HL-60 (cell line): ENCODE data around the gene NTN1.

Source experiments
- DNase-seq, 2 experiments: peaks; one replicate each; pipeline ENCODE4 v3.0.0-alpha.2; 2010 to 2020; ENCODE audit warnings: low read depth in 1 of 2, low spot score in 1 of 2
- H3K27ac ChIP-seq: fragments of 250-450 bp; sonication (Bioruptor Pico); replicated peaks from 2 replicates; pipeline ENCODE4 v1.5.1; 2020; ENCODE audit warnings: mild to moderate bottlenecking, moderate library complexity
- H3K27me3 ChIP-seq: fragments of 250-450 bp; sonication (Bioruptor Pico); 2 replicates; pipeline ENCODE4 v1.5.1; 2021; ENCODE audit warnings: mild to moderate bottlenecking, moderate library complexity; ENCODE audit not compliant: insufficient read depth, poor library complexity, severe bottlenecking
- H3K4me3 ChIP-seq: replicated peaks from 2 replicates; pipeline ENCODE4 v1.5.1; 2011; ENCODE audit warnings: mild to moderate bottlenecking, control low read depth, low read length; ENCODE audit not compliant: insufficient read depth
- GABPA ChIP-seq: IDR thresholded peaks from 2 replicates; pipeline ENCODE4 v1.6.1; 2012; ENCODE audit warnings: low read depth
- POLR2AphosphoS5 ChIP-seq: IDR thresholded peaks from 2 replicates; pipeline ENCODE4 v1.6.1; 2012; ENCODE audit warnings: low read depth
- SPI1 ChIP-seq: IDR thresholded peaks from 2 replicates; pipeline ENCODE4 v1.6.1; 2012; ENCODE audit warnings: low read depth, mild to moderate bottlenecking, borderline replicate concordance
- TF ChIP-seq, protein P1 (sequence below): IDR thresholded peaks from one replicate; pipeline ENCODE4 v1.5.1; 2011; ENCODE audit warnings: low read length, control low read depth, inconsistent platforms; ENCODE audit not compliant: insufficient read depth
- TF ChIP-seq, protein P2 (sequence below): IDR thresholded peaks from 2 replicates; pipeline ENCODE4 v1.6.1; 2012; ENCODE audit warnings: low read depth; ENCODE audit not compliant: insufficient replicate concordance

The NTN1 gene

DNA sequence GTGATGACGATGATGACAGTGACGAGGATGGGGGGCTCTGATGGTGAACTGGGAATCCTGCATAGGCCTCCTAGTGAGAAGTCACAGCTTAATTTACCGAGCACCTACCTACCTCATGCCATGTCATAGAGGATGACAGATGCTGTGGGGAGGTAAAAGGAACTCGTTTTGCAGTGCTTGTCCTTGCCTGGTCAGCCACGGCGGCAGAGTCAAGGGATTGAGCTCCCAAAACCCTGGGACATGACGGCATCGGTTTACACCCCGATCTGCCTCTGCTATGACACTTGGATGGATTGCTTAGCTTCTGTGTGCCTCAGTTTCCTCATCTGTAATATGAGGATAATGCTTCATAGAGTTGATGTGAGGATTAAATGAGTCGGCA, 103.2 kb downstream of the NTN1 start:
- TF ChIP-seq, protein P1, sequence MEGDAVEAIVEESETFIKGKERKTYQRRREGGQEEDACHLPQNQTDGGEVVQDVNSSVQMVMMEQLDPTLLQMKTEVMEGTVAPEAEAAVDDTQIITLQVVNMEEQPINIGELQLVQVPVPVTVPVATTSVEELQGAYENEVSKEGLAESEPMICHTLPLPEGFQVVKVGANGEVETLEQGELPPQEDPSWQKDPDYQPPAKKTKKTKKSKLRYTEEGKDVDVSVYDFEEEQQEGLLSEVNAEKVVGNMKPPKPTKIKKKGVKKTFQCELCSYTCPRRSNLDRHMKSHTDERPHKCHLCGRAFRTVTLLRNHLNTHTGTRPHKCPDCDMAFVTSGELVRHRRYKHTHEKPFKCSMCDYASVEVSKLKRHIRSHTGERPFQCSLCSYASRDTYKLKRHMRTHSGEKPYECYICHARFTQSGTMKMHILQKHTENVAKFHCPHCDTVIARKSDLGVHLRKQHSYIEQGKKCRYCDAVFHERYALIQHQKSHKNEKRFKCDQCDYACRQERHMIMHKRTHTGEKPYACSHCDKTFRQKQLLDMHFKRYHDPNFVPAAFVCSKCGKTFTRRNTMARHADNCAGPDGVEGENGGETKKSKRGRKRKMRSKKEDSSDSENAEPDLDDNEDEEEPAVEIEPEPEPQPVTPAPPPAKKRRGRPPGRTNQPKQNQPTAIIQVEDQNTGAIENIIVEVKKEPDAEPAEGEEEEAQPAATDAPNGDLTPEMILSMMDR: no peak
- no peak for TF ChIP-seq SPI1
- TF ChIP-seq, protein P2, sequence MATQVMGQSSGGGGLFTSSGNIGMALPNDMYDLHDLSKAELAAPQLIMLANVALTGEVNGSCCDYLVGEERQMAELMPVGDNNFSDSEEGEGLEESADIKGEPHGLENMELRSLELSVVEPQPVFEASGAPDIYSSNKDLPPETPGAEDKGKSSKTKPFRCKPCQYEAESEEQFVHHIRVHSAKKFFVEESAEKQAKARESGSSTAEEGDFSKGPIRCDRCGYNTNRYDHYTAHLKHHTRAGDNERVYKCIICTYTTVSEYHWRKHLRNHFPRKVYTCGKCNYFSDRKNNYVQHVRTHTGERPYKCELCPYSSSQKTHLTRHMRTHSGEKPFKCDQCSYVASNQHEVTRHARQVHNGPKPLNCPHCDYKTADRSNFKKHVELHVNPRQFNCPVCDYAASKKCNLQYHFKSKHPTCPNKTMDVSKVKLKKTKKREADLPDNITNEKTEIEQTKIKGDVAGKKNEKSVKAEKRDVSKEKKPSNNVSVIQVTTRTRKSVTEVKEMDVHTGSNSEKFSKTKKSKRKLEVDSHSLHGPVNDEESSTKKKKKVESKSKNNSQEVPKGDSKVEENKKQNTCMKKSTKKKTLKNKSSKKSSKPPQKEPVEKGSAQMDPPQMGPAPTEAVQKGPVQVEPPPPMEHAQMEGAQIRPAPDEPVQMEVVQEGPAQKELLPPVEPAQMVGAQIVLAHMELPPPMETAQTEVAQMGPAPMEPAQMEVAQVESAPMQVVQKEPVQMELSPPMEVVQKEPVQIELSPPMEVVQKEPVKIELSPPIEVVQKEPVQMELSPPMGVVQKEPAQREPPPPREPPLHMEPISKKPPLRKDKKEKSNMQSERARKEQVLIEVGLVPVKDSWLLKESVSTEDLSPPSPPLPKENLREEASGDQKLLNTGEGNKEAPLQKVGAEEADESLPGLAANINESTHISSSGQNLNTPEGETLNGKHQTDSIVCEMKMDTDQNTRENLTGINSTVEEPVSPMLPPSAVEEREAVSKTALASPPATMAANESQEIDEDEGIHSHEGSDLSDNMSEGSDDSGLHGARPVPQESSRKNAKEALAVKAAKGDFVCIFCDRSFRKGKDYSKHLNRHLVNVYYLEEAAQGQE: no peak
- TF ChIP-seq POLR2AphosphoS5: no peak
- TF ChIP-seq GABPA: no peak

DNA sequence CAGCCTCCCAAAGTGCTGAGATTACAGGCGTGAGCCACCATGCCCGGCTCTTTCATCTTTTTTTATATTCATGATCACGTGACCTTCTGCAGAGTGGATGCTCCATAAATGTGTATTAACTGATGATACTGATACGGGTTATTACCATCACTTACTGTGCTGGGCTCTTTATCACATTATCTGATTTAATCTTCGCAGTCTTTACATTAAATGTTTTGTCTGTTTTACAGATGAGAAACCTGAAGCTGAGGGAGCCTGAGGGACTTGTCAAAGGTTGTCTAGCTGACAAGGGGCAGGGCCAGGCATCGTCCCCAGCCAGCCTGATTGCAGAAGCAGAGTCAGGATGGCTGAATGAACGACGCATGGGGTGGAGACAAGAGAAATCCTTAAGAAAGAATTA, 104.4 kb downstream of the NTN1 start:
- H3K4me3 ChIP-seq: no peak overlapping the region
- DNase-seq: no peak
- H3K27ac ChIP-seq: no peak overlapping the region
- TF ChIP-seq, protein P2: no peak
- TF ChIP-seq, protein P1: no peak
- TF ChIP-seq GABPA (no peak), POLR2AphosphoS5 (no peak), SPI1 (no peak)
- no peaks in the 10 kb centered on the region for H3K27me3 ChIP-seq

More for the DNA sequence above, 103.2 kb downstream of the NTN1 start:
- H3K27ac ChIP-seq: no peak overlapping the region
- no peak overlapping the region for H3K4me3 ChIP-seq
- no peak for DNase-seq
- no peaks in the 10 kb centered on the region for H3K27me3 ChIP-seq

DNA sequence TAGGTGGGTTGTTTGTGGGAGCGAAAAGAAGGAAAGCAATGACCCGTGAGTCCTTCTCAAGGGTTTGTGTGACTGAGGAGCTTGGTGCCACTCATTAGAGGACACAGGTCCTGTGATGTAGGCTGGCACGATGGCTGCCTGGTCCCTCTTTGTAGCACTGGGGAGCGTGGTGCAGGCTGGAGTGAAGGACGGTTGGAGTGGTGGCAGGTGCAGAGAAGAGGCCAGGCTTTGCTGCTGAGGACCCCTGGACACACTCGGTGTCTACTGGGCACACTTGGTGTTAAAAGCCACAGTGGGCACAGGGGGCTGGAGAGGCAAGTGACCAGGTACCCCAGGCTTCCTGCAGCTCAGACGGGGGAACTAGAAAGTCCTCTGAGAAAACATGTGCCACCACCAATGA, 106.0 kb downstream of the NTN1 start:
- no peak overlapping the region for H3K4me3 ChIP-seq
- no peak overlapping the region for H3K27ac ChIP-seq
- H3K27me3 ChIP-seq: no peaks in the 10 kb centered on the region
- no peak for DNase-seq
- TF ChIP-seq POLR2AphosphoS5: no peak
- TF ChIP-seq, protein P2: no peak
- TF ChIP-seq, protein P1: no peak
- TF ChIP-seq SPI1: no peak
- no peak for TF ChIP-seq GABPA
